Effector memory CD4-positive, alpha-beta T cell (primary cell): ENCODE measurements around the gene GFAP.
A peak's percentile ranks its signal among the peaks of the same experiment; 100 is the strongest.

Experiments used
- DNase-seq, 3 donors: peaks; one replicate each; pipeline ENCODE4 v3.0.0-alpha.2; 2020
- H3K27ac ChIP-seq: 2 replicates; pipeline ENCODE4 v1.7.0; 2013; ENCODE audit warnings: mild to moderate bottlenecking, low read length, moderate library complexity; ENCODE audit not compliant: insufficient read depth, poor library complexity, severe bottlenecking
- H3K27me3 ChIP-seq: replicated peaks from 2 replicates; pipeline ENCODE4 v1.7.0; 2013; ENCODE audit warnings: mild to moderate bottlenecking, low read length; ENCODE audit not compliant: insufficient read depth, control insufficient read depth, poor library complexity, severe bottlenecking
- H3K36me3 ChIP-seq: 2 replicates; pipeline ENCODE4 v1.7.0; 2013; ENCODE audit warnings: mild to moderate bottlenecking, low read length, moderate library complexity; ENCODE audit not compliant: control insufficient read depth, insufficient read depth
- H3K4me1 ChIP-seq: 2 replicates; pipeline ENCODE4 v1.7.0; 2013; ENCODE audit warnings: low read length, mild to moderate bottlenecking; ENCODE audit not compliant: control insufficient read depth, insufficient read depth, poor library complexity, severe bottlenecking
- H3K4me3 ChIP-seq: 2 replicates; pipeline ENCODE4 v1.7.0; 2013; ENCODE audit warnings: low read length, low read depth, mild to moderate bottlenecking; ENCODE audit not compliant: insufficient read depth, poor library complexity, severe bottlenecking
- H3K9me3 ChIP-seq: 2 replicates; pipeline ENCODE4 v1.7.0; 2013; ENCODE audit warnings: mild to moderate bottlenecking, low read length, moderate library complexity; ENCODE audit not compliant: control insufficient read depth
- total RNA-seq, 3 donors: gene quantifications; one replicate each; lab custom pipeline; 2026; lab: John Stamatoyannopoulos, UW

GFAP gene
- 0 to 0.17 (median 0) reads per million in 3 donors for total RNA-seq

- Histone ChIP-seq H3K4me1 (peaks cover 8% of the 10 kb centered on the region), H3K27me3 (peaks cover 11% of the 10 kb centered on the region)
Observed at GRCh38 chr17:44915321-44915726, at the start of gene GFAP. TSS of gene GFAP (minus strand) at chr17:44915500. CDS start at chr17:44915486, 14 bp downstream.

GRCh38 chr17:44961921-44962350 lies 46.6 kb upstream of the GFAP start:
- Histone ChIP-seq H3K27me3 (peaks cover 34% of the 10 kb centered on the region), H3K36me3 (no peaks in the 10 kb centered on the region), H3K27ac (no peak overlapping the region), H3K9me3 (no peaks in the 10 kb centered on the region), H3K4me1 (peaks cover 12% of the 10 kb centered on the region), H3K4me3 (no peak overlapping the region)
- no peak for DNase-seq

More at GRCh38 chr17:44915321-44915726, at the start of gene GFAP:
- H3K9me3 ChIP-seq, result no peaks in the 10 kb centered on the region
- no peak within 1 kb of the TSS for H3K4me3 ChIP-seq
- no peak within 1 kb of the TSS for H3K27ac ChIP-seq
- no peak for DNase-seq
- no peaks in the 10 kb centered on the region for H3K36me3 ChIP-seq

- no peak overlapping the region for H3K4me3 ChIP-seq
- no peak for DNase-seq
- no peaks in the 10 kb centered on the region for H3K9me3 ChIP-seq
- H3K4me1 ChIP-seq, result peaks cover 9% of the 10 kb centered on the region
- H3K36me3 ChIP-seq, result no peaks in the 10 kb centered on the region
- H3K27ac ChIP-seq, result no peak overlapping the region
- peaks cover 22% of the 10 kb centered on the region for H3K27me3 ChIP-seq
Observed at GRCh38 chr17:44960691-44961090, 45.4 kb upstream of the GFAP start.

- peak overlapping the region; percentile 22 for H3K4me3 ChIP-seq
- no peaks in the 10 kb centered on the region for H3K36me3 ChIP-seq
- DNase-seq, result no peak
- H3K27me3 ChIP-seq, result peaks cover 18% of the 10 kb centered on the region
- peaks cover 9% of the 10 kb centered on the region for H3K4me1 ChIP-seq
- H3K9me3 ChIP-seq, result no peaks in the 10 kb centered on the region
- H3K27ac ChIP-seq, result no peak overlapping the region
Observed at GRCh38 chr17:44959821-44960531, 44.7 kb upstream of the GFAP start.

GRCh38 chr17:44956998-44957981 lies 42.0 kb upstream of the GFAP start:
- Histone ChIP-seq H3K36me3 (no peaks in the 10 kb centered on the region), H3K27ac (no peak overlapping the region), H3K9me3 (no peaks in the 10 kb centered on the region), H3K27me3 (peaks cover 18% of the 10 kb centered on the region), H3K4me3 (no peak overlapping the region), H3K4me1 (peaks cover 9% of the 10 kb centered on the region)
- no peak for DNase-seq

GRCh38 chr17:44955674-44956425 lies 40.5 kb upstream of the GFAP start:
- Histone ChIP-seq H3K4me3 (no peak overlapping the region), H3K36me3 (no peaks in the 10 kb centered on the region), H3K27ac (no peak overlapping the region), H3K27me3 (peaks cover 12% of the 10 kb centered on the region), H3K4me1 (peaks cover 9% of the 10 kb centered on the region), H3K9me3 (no peaks in the 10 kb centered on the region)
- no peak for DNase-seq

- H3K4me1 ChIP-seq, result no peaks in the 10 kb centered on the region
- no peaks in the 10 kb centered on the region for H3K9me3 ChIP-seq
Observed at GRCh38 chr17:44952946-44953475, 37.7 kb upstream of the GFAP start.

GRCh38 chr17:44948315-44948795 lies 33.1 kb upstream of the GFAP start:
- H3K9me3 ChIP-seq, result no peaks in the 10 kb centered on the region
- H3K4me1 ChIP-seq, result peaks cover 8% of the 10 kb centered on the region
- no peaks in the 10 kb centered on the region for H3K27me3 ChIP-seq
- DNase-seq, result no peak
- no peaks in the 10 kb centered on the region for H3K36me3 ChIP-seq
- H3K27ac ChIP-seq, result no peak overlapping the region
- H3K4me3 ChIP-seq, result peak overlapping the region; percentile 78

More at GRCh38 chr17:44952946-44953475, 37.7 kb upstream of the GFAP start:
- Histone ChIP-seq H3K27ac (no peak overlapping the region), H3K27me3 (no peaks in the 10 kb centered on the region), H3K36me3 (no peaks in the 10 kb centered on the region), H3K4me3 (no peak overlapping the region)
- no peak for DNase-seq
